ENCODE results near the gene N4BP3. TPM values are rescaled to one million over a fixed set of nuclear protein-coding genes. Genes with fewer than 3 reads are reported as not detected.

N4BP3 gene, protein sequence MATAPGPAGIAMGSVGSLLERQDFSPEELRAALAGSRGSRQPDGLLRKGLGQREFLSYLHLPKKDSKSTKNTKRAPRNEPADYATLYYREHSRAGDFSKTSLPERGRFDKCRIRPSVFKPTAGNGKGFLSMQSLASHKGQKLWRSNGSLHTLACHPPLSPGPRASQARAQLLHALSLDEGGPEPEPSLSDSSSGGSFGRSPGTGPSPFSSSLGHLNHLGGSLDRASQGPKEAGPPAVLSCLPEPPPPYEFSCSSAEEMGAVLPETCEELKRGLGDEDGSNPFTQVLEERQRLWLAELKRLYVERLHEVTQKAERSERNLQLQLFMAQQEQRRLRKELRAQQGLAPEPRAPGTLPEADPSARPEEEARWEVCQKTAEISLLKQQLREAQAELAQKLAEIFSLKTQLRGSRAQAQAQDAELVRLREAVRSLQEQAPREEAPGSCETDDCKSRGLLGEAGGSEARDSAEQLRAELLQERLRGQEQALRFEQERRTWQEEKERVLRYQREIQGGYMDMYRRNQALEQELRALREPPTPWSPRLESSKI
- total RNA-seq: 1.4 and 1.7 TPM in 2 replicates

GRCh38 chr5:178113141-178113787 lies at the start of gene N4BP3:
N4BP3 (plus strand) TSS chr5:178113532; CDS start chr5:178119584, 6,052 bp downstream.

GRCh38 chr5:178130576-178131445 lies 17.5 kb downstream of the N4BP3 start, which contains the start of gene RMND5B:
RMND5B (plus strand) TSS chr5:178131014; CDS start chr5:178138120, 7,106 bp downstream.

GRCh38 chr5:178153530-178154340 lies 40.4 kb downstream of the N4BP3 start, which contains the start of gene NHP2:
NHP2 (minus strand) TSS chr5:178153885; CDS start chr5:178153817, 68 bp downstream.

Other genes starting within 250 kb of the N4BP3 start
- gene PROP1, start 117.3 kb upstream of the N4BP3 start, total RNA-seq: not detected in 2 replicates
- 10.0 and 11.9 TPM in 2 replicates for gene RMND5B, start 17.5 kb downstream of the N4BP3 start, total RNA-seq
- gene NHP2, start 40.4 kb downstream of the N4BP3 start, total RNA-seq: 170 and 220 TPM in 2 replicates
- gene GMCL2, start 73.8 kb downstream of the N4BP3 start, total RNA-seq: not detected in 2 replicates
- gene HNRNPAB, start 91.0 kb downstream of the N4BP3 start, total RNA-seq: 86.6 and 98.2 TPM in 2 replicates
- 12.0 and 15.7 TPM in 2 replicates for gene PHYKPL, start 119.3 kb downstream of the N4BP3 start, total RNA-seq

Measured in cardiac ventricle fibroblast (primary cell).